HepG2 (cell line): ENCODE measurements around the gene MYADML2. TPM values are rescaled to one million over a fixed set of nuclear protein-coding genes. Genes with fewer than 3 reads are reported as not detected.
A peak's percentile ranks its signal among the peaks of the same experiment; 100 is the strongest.

ENCODE experiments used
- CCAR2 ChIP-seq: fragments of 200-400 bp; formaldehyde crosslinking; optimal IDR thresholded peaks from 2 replicates; pipeline ENCODE3; 2018; ENCODE audit warnings: low read depth, mild to moderate bottlenecking, low read length, moderate library complexity
- CHD4 ChIP-seq: fragments of 200-600 bp; sonication (generic); IDR thresholded peaks from 2 replicates; pipeline ENCODE4 v1.7.0; 2017; ENCODE audit warnings: mild to moderate bottlenecking, low read length, borderline replicate concordance
- DMAP1 ChIP-seq: IDR thresholded peaks from 2 replicates; pipeline ENCODE4 v1.6.1; 2016
- DR1 ChIP-seq: sonication (generic); formaldehyde crosslinking; IDR thresholded peaks from 2 replicates; pipeline ENCODE4 v1.8.0; 2021; ENCODE audit warnings: mild to moderate bottlenecking, missing genetic modification reagents, inconsistent platforms
- GTF2F1 ChIP-seq: fragments of 150-350 bp; IDR thresholded peaks from 2 replicates; pipeline ENCODE4 v1.6.1; 2014; ENCODE audit warnings: low read length
- NFIC ChIP-seq: IDR thresholded peaks from 2 replicates; pipeline ENCODE4 v1.6.1; 2012; ENCODE audit warnings: mild to moderate bottlenecking, low read length, inconsistent platforms
- PRMT3 ChIP-seq: sonication (generic); formaldehyde crosslinking; IDR thresholded peaks from 2 replicates; pipeline ENCODE4 v1.8.1; 2022; ENCODE audit warnings: low read depth, mild to moderate bottlenecking, moderate library complexity, missing genetic modification reagents, borderline replicate concordance
- ZC3H4 ChIP-seq: sonication (generic); formaldehyde crosslinking; IDR thresholded peaks from 2 replicates; pipeline ENCODE4 v1.4.0; 2020; ENCODE audit warnings: missing genetic modification reagents, borderline replicate concordance
- ZNF101 ChIP-seq: sonication (generic); formaldehyde crosslinking; IDR thresholded peaks from 2 replicates; pipeline ENCODE4 v1.4.0; 2020; ENCODE audit warnings: mild to moderate bottlenecking, low read depth, missing genetic modification reagents, borderline replicate concordance
- ZNF609 ChIP-seq: sonication (generic); formaldehyde crosslinking; IDR thresholded peaks from 2 replicates; pipeline ENCODE4 v1.4.0; 2020; ENCODE audit warnings: mild to moderate bottlenecking, missing genetic modification reagents, borderline replicate concordance
- ZNF644 ChIP-seq: IDR thresholded peaks from 2 replicates; pipeline ENCODE4 v1.6.1; 2016; ENCODE audit warnings: low read depth
- polyA plus RNA-seq, 8 experiments: library from polyadenylated mRNA; depleted of rRNA in 3 of 8; stranded (reverse) in 7 of 8; unstranded in 1 of 8; fragments of >200 nt; fragmentation: Illumina TruSeq in 4 of 8; extraction: Trizol in 4 of 8; gene quantifications; 2 replicates each; pipeline versions ENCODE4 v1.2.1 to v1.2.3, GENCODE V29; 2011 to 2016; ENCODE audit warnings: low read depth in 4 of 8, missing spikeins in 1 of 8, mixed read lengths in 1 of 8; ENCODE audit not compliant: insufficient read depth in 1 of 8
- total RNA-seq, 5 experiments: library from RNA; depleted of rRNA; stranded (reverse); fragments of >200 nt; fragmentation: Illumina TruSeq; extraction: Trizol; gene quantifications; 2 replicates each; pipeline ENCODE4 v1.2.3, GENCODE V29; 2016; ENCODE audit warnings: low read depth in 1 of 5
- TF ChIP-seq, protein P1 (sequence below): IDR thresholded peaks from 2 replicates; pipeline ENCODE4 v1.6.1; 2016; ENCODE audit warnings: missing compliant biosample characterization, missing genetic modification reagents, borderline replicate concordance
- TF ChIP-seq, protein P2 (sequence below): sonication (generic); formaldehyde crosslinking; IDR thresholded peaks from 2 replicates; pipeline ENCODE4 v1.5.0; 2020; ENCODE audit warnings: mild to moderate bottlenecking, missing genetic modification reagents
- TF ChIP-seq, protein P3 (sequence below), 2 experiments: sonication (generic) in 1 of 2; formaldehyde crosslinking in 1 of 2; IDR thresholded peaks; 2 replicates each; pipeline versions ENCODE4 v1.4.0 to v1.6.1; 2016 to 2020; ENCODE audit warnings: borderline replicate concordance in 1 of 2, low read depth in 1 of 2, mild to moderate bottlenecking in 1 of 2, missing genetic modification reagents in 1 of 2

Gene MYADML2
- total and polyA plus RNA-seq, 2 of the 13 experiments (the other 11 are each of a cell fraction or from before 2014, with no cell fraction given): not detected

GRCh38 chr17:81927653-81928543 lies 19.1 kb downstream of the MYADML2 start, which contains the start of gene MAFG (continued):
- TF ChIP-seq ZNF609 (peak; percentile 48; the same call in 1 of the 2 replicates), NFIC (no peak), DMAP1 (peak; percentile 80), ZNF644 (CRISPR knock-in tag) (no peak), CCAR2 (no peak), GTF2F1 (no peak), PRMT3 (CRISPR knock-in tag) (peak; percentile 77; the same call in 1 of the 2 replicates), ZNF101 (0 out of 2 replicates have a peak, but pooled peaks have one; percentile 56), ZC3H4 (CRISPR knock-in tag) (peak; percentile 71; the same call in 1 of the 2 replicates), DR1 (CRISPR knock-in tag) (peak; percentile 76; the same call in 1 of the 2 replicates), CHD4 (no peak)
- TF ChIP-seq, protein P1, sequence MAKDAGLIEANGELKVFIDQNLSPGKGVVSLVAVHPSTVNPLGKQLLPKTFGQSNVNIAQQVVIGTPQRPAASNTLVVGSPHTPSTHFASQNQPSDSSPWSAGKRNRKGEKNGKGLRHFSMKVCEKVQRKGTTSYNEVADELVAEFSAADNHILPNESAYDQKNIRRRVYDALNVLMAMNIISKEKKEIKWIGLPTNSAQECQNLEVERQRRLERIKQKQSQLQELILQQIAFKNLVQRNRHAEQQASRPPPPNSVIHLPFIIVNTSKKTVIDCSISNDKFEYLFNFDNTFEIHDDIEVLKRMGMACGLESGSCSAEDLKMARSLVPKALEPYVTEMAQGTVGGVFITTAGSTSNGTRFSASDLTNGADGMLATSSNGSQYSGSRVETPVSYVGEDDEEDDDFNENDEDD (CRISPR knock-in tag): peak; percentile 78
- TF ChIP-seq, protein P2, sequence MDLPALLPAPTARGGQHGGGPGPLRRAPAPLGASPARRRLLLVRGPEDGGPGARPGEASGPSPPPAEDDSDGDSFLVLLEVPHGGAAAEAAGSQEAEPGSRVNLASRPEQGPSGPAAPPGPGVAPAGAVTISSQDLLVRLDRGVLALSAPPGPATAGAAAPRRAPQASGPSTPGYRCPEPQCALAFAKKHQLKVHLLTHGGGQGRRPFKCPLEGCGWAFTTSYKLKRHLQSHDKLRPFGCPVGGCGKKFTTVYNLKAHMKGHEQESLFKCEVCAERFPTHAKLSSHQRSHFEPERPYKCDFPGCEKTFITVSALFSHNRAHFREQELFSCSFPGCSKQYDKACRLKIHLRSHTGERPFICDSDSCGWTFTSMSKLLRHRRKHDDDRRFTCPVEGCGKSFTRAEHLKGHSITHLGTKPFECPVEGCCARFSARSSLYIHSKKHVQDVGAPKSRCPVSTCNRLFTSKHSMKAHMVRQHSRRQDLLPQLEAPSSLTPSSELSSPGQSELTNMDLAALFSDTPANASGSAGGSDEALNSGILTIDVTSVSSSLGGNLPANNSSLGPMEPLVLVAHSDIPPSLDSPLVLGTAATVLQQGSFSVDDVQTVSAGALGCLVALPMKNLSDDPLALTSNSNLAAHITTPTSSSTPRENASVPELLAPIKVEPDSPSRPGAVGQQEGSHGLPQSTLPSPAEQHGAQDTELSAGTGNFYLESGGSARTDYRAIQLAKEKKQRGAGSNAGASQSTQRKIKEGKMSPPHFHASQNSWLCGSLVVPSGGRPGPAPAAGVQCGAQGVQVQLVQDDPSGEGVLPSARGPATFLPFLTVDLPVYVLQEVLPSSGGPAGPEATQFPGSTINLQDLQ: no peak; the same call in 1 of the 2 replicates
- TF ChIP-seq, protein P3, sequence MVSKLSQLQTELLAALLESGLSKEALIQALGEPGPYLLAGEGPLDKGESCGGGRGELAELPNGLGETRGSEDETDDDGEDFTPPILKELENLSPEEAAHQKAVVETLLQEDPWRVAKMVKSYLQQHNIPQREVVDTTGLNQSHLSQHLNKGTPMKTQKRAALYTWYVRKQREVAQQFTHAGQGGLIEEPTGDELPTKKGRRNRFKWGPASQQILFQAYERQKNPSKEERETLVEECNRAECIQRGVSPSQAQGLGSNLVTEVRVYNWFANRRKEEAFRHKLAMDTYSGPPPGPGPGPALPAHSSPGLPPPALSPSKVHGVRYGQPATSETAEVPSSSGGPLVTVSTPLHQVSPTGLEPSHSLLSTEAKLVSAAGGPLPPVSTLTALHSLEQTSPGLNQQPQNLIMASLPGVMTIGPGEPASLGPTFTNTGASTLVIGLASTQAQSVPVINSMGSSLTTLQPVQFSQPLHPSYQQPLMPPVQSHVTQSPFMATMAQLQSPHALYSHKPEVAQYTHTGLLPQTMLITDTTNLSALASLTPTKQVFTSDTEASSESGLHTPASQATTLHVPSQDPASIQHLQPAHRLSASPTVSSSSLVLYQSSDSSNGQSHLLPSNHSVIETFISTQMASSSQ (IDR thresholded peaks at IDR 0.05; ENCODE audit: low read depth): no peak
- TF ChIP-seq, protein P3 (CRISPR knock-in tag; IDR thresholded peaks at IDR 0.05; ENCODE audit: borderline replicate concordance): no peak; the same call in 1 of the 2 replicates
